T-helper 9 cell (primary cell): Measurements from ENCODE around the gene PGM2L1.
A peak's percentile ranks its signal among the peaks of the same experiment; 100 is the strongest.
"Not testable (repeated sequence)": the region's sequence is repeated elsewhere in the genome, so short reads cannot be mapped to it uniquely, and the experiment has no call there.

ENCODE experiments used
- DNase-seq: peaks from one replicate; pipeline ENCODE4 v3.0.0-alpha.2; 2020
- total RNA-seq, 2 donors: gene quantifications; one replicate each; lab custom pipeline; 2026; lab: John Stamatoyannopoulos, UW

PGM2L1 gene
- total RNA-seq = 17.4 to 65.8 reads per million in 2 donors

- DNase-seq = peak; percentile 88
Observed at GRCh38 chr11:74398244-74399159, at the start of gene PGM2L1. PGM2L1 (minus strand) TSS chr11:74398433; CDS start chr11:74398161, 272 bp downstream.

DNA sequence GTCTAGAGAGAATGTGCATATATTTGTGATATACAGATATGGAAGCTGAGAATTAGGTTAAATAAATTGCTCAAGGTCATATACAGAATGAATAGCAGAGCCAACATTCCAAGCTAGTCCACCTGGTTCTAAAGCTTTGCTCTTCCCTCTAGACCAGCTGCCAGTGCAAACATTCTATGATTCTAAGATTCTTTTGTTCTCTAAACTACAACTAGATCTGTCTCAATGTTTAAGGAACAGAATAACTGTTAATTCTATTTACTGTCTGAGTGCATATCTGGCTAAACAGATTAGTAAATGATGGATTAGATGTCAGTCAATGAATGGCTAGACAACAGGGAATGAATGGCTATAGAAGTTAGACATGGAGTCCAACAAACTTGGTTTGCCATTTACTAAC is 49.5 kb upstream of the PGM2L1 start:
- DNase-seq = no peak

DNA sequence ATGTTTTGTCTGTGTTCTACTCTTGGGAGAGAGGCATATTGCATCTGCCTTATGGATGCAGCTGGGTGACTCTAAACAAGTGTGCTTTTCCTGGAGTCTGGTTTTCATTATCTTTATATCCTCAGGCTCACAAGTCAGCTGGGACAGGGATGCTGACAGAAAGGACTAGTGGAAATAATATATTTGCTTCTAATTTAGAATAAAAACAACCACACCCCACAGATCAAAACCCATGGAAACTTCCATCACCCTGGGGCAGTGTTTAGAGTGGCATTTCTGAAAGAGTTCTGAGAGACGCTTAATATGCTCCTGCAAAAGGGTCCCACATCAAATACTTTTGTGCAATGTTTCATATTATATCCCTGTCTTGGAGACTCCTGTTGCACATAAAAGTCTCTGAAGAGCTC is 48.3 kb upstream of the PGM2L1 start:
- DNase-seq = no peak

DNA sequence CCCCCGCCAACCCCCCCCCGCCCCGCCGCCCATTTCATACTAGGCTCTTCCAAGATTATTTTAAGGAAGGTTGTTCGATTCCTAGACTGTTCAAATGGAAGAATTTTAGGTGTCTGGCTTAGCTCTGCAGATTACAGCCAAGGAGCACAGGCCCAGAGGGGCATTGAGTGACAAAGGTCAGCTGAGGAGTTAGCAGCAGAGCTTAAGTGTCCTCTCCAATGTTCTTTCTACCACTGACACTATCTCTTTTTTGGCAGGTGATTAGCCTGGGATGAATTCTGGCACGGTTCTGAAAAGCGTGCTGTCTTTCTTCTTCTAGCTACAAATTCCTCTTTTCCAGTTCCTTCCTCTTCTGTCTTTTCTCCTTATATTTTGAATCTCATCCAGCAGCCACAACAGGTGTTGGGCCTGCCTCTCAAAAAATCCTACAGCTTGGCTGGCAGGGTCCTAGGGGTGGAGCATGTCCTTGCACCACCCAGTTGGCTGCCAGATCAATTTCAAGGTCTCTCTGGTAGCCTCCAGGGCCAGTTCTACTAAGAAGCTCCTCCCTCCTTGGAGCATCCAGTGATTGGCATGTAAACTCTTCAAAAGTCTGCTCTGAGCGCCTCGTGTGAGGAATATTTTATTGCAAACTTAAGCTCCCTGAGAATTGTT is 46.1 kb upstream of the PGM2L1 start:
- DNase-seq = no peak

GRCh38 chr11:74443071-74443864 is 45.0 kb upstream of the PGM2L1 start:
- no peak for DNase-seq

GRCh38 chr11:74442636-74443035 is 44.4 kb upstream of the PGM2L1 start:
- DNase-seq = no peak

DNA sequence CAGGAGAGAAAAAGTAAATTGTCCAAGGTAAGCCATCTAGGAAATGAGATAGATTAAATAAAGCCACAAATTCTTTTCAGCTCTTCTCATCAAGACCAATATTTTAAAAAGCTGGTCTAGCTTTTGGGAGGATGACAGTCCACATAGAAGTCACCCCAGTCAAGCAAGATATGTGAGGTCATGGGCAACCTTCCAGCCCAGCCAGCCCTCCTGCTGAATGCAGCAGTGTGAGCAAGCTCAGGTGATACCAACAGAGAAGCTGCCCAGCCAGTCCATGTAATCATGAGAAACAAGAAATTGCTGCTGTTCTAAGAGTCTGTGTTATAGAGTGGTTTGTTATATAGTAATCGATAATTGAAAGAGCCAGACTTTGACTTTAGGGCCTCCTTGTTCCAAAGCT is 40.4 kb upstream of the PGM2L1 start:
- DNase-seq = no peak

- no peak for DNase-seq
Observed at GRCh38 chr11:74437441-74438042, 39.3 kb upstream of the PGM2L1 start.

DNA sequence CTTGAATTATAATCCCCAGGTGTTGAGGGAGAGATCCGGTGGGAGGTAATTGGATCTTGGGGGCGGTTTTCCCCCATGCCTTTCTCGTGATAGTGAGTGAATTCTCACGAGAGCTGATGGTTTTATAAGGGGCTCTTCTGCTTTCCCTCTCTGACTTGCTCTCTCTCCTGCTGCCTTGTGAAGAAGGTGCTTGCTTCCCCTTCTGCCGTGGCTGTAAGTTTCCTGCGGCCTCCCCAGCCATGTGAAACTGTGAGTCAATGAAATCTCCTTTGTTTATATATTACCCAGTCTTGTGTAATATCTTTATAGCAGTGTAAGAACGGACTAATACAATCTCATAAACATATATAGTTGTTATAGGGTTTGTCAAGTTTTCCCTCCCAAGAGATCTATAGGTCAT is 36.3 kb upstream of the PGM2L1 start:
- DNase-seq = no peak

- DNase-seq = no peak
Observed at GRCh38 chr11:74429205-74429604, 31.0 kb upstream of the PGM2L1 start.

- DNase-seq = no peak
Observed at GRCh38 chr11:74427384-74427886, 29.2 kb upstream of the PGM2L1 start.

DNA sequence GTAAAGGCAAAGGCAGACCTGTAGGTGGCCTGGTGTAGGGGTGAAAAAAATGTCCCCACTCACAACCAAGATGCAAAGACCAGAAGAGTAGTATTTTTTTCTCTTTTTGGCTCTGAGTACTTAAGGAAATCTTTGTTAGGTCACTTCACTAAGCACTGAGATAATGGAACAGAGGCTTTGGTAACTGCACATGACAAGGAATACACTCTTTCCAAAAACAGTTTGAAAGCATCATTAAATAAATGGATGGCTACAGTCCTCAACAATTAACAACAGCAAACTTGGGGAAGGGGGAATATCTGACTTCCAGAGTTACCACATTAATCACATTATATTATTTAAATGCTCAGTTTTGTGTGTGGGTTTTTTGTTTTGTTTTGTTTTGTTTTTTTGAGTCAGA is 26.9 kb upstream of the PGM2L1 start:
- no peak for DNase-seq

GRCh38 chr11:74418509-74418895 is 20.3 kb upstream of the PGM2L1 start:
- DNase-seq = no peak

DNA sequence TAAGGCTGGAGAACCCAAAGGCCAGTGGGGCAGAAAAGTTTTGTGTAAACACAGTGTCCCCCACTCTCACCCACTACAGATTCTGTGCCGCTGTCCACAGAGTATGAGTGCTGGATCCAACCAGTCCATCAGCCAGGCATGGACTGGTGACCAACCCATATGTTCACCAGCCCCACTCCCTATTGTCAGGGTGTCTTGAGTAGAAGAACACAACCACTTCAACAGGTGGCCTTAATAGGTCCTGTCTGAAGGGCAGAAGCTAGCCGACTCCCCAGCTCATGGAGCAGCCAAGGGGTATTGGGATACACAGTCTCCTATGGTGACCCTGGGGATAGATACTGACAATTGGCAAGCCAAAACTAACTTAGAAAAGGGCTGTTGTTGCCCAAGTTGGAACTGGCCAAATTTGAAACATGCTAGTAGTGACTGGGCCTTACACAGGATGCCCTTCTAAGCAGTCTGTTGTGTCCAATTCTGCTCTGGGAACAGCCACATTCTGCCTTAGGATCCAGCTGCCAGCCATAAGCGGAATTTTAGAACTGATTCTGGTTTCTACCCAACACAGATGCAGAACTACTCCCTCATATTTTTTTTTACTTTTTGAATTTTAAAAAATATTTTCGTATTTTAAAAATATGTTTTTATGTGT is 19.8 kb upstream of the PGM2L1 start:
- DNase-seq = no peak

DNA sequence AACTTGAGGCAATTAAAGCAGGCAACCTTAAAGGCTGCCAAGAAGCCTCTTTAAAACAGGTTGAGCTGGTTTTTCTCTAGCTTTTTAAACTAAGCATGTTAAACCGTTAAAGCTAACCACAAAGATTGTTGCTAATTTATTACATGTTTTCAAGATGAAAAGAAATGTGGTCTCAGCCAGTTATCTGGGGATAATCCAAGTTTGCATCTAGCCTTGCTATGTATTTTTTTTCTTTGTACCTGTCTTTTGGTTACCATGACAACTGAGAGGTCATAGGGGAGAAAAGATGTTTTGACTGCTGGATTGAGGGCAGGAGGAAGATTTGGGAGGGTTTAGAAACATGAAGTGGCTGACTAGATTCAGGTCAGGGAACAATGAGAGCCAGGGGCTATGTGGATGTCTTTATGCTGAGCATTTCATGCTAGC is 19.2 kb upstream of the PGM2L1 start:
- DNase-seq = no peak

DNA sequence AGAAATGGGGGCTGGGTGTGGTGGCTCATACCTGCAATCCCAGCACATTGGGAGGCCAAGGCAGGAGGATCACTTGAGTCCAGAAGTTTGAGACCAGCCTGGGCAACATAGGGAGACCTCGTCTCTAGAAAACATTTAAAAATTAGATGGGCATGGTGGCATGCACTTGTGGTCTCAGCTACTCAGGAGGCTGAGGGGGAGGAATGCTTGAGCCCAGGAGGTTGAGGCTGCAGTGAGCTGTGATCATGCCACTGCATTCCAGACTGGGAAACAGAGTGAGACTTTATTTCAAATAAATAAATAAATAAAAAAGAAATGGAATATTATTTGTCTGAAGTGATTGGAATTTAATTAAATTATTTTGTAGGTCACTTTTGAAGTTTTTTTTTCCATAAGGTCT is 18.7 kb upstream of the PGM2L1 start:
- not testable (repeated sequence) for DNase-seq

- no peak for DNase-seq
Observed at GRCh38 chr11:74412733-74413359, 14.6 kb upstream of the PGM2L1 start.

DNA sequence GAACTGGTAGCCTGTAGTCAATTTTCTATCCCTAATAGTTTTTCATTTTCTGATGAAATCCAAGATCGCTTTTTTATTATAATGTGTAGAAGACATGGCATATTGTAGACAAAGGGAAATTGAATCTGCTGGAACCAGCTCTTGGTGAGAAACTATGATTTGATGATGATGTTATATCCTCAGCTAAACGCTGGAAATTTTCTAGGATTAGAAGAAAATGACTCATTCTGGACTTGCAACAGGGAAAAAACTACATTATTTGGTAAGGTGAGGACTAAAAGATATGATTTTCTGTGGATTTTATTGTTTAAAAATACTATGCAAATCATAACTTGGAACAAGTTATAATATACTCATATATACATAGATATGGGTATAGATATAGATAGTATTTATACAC is 14.1 kb upstream of the PGM2L1 start:
- no peak for DNase-seq

DNA sequence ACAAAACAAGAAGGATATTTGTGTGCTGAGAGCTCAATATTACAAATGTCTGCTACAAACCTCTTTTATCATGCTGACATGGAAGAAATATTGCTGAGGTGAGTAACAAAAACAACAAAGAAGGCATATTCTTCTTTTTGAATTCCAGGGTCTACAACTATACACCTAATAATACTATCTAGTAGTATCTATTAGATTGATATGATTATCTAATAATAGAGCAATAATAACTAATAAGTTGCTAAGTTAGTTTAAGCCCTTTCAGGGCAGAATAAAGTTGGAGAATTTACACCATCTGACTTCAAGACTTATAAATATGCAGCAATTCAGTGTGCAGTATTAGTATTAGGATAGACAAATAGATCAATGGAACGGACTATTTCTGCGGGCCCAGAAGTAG is 11.4 kb upstream of the PGM2L1 start:
- no peak for DNase-seq

GRCh38 chr11:74403607-74404321 is 5.5 kb upstream of the PGM2L1 start:
- no peak for DNase-seq

DNA sequence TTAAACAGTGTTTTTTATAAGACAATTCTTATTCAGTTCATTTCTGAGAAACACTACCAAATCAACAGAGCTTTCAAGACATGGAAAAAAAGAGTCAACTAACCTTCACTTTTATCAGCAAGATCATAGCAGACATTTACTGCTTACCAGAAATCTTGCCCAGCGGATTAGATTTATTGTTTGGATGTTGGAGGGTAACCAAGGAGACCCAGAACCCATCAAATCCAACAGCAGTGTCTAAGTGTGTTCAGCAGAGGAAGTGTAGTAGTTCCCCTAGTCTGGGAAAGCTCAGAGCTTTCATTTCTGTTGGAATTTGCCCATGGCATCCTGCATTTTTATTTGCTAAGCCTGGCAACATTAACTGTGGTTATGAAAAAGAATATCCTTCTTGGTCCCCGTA is 2.4 kb upstream of the PGM2L1 start:
- no peak for DNase-seq
